SHP77 treated with DMSO at 0.1 percent for 48 hours (cell line): Measurements from ENCODE around the gene DRD1.
"Not testable (repeated sequence)": the region's sequence is repeated elsewhere in the genome, so short reads cannot be mapped to it uniquely, and the experiment has no call there.

Experiments
- DNase-seq: peaks from one replicate; lab custom pipeline; 2025; lab: John Stamatoyannopoulos, UW

Gene DRD1

GRCh38 chr5:175467983-175468690, 24.2 kb upstream of the DRD1 start:
- no peak for DNase-seq

- no peak for DNase-seq
Measured at GRCh38 chr5:175466700-175467318, 22.8 kb upstream of the DRD1 start.

GRCh38 chr5:175465282-175465681, 21.3 kb upstream of the DRD1 start:
- DNase-seq: no peak

GRCh38 chr5:175464942-175465233, 20.9 kb upstream of the DRD1 start:
- DNase-seq: no peak

- DNase-seq: peak; percentile 43
Measured at GRCh38 chr5:175464074-175464941, 20.3 kb upstream of the DRD1 start.

GRCh38 chr5:175463641-175464040, 19.7 kb upstream of the DRD1 start:
- no peak for DNase-seq

- DNase-seq: no peak
Measured at GRCh38 chr5:175461370-175461769, 17.4 kb upstream of the DRD1 start.

GRCh38 chr5:175460552-175460951, 16.6 kb upstream of the DRD1 start:
- no peak for DNase-seq

GRCh38 chr5:175460126-175460525, 16.1 kb upstream of the DRD1 start:
- DNase-seq: no peak

- DNase-seq: no peak
Measured at GRCh38 chr5:175457466-175457865, 13.5 kb upstream of the DRD1 start.

- no peak for DNase-seq
Measured at GRCh38 chr5:175456105-175456742, 12.2 kb upstream of the DRD1 start.

- not testable (repeated sequence) for DNase-seq
Measured at GRCh38 chr5:175454338-175454737, 10.4 kb upstream of the DRD1 start.

GRCh38 chr5:175452166-175452565, 8.2 kb upstream of the DRD1 start:
- no peak for DNase-seq

- no peak for DNase-seq
Measured at GRCh38 chr5:175448276-175448675, 4.3 kb upstream of the DRD1 start.

GRCh38 chr5:175447571-175447970, 3.6 kb upstream of the DRD1 start:
- DNase-seq: no peak

GRCh38 chr5:175446378-175446777, 2.4 kb upstream of the DRD1 start:
- DNase-seq: not testable (repeated sequence)

GRCh38 chr5:175444905-175445456, 999 bp upstream of the DRD1 start:
- no peak for DNase-seq

- no peak for DNase-seq
Measured at GRCh38 chr5:175443514-175444059, 395 bp downstream of the DRD1 start.

GRCh38 chr5:175438234-175438857, 5.6 kb downstream of the DRD1 start:
- no peak for DNase-seq

GRCh38 chr5:175436359-175436758, 7.6 kb downstream of the DRD1 start:
- DNase-seq: no peak

- no peak for DNase-seq
Measured at GRCh38 chr5:175434800-175435199, 9.2 kb downstream of the DRD1 start.

GRCh38 chr5:175427762-175428161, 16.2 kb downstream of the DRD1 start:
- no peak for DNase-seq
